LNCAP (cell line): ENCODE data around the gene UROC1.

Source experiments
- TF ChIP-seq, protein P1 (sequence below): fragments of 450-650 bp; IDR thresholded peaks from 2 replicates; pipeline ENCODE4 v1.5.1; 2017; ENCODE audit warnings: mild to moderate bottlenecking

UROC1 gene

GRCh38 chr3:126554560-126555525, 37.3 kb upstream of the UROC1 start:
- TF ChIP-seq, protein P1, sequence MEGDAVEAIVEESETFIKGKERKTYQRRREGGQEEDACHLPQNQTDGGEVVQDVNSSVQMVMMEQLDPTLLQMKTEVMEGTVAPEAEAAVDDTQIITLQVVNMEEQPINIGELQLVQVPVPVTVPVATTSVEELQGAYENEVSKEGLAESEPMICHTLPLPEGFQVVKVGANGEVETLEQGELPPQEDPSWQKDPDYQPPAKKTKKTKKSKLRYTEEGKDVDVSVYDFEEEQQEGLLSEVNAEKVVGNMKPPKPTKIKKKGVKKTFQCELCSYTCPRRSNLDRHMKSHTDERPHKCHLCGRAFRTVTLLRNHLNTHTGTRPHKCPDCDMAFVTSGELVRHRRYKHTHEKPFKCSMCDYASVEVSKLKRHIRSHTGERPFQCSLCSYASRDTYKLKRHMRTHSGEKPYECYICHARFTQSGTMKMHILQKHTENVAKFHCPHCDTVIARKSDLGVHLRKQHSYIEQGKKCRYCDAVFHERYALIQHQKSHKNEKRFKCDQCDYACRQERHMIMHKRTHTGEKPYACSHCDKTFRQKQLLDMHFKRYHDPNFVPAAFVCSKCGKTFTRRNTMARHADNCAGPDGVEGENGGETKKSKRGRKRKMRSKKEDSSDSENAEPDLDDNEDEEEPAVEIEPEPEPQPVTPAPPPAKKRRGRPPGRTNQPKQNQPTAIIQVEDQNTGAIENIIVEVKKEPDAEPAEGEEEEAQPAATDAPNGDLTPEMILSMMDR, result no peak

DNA sequence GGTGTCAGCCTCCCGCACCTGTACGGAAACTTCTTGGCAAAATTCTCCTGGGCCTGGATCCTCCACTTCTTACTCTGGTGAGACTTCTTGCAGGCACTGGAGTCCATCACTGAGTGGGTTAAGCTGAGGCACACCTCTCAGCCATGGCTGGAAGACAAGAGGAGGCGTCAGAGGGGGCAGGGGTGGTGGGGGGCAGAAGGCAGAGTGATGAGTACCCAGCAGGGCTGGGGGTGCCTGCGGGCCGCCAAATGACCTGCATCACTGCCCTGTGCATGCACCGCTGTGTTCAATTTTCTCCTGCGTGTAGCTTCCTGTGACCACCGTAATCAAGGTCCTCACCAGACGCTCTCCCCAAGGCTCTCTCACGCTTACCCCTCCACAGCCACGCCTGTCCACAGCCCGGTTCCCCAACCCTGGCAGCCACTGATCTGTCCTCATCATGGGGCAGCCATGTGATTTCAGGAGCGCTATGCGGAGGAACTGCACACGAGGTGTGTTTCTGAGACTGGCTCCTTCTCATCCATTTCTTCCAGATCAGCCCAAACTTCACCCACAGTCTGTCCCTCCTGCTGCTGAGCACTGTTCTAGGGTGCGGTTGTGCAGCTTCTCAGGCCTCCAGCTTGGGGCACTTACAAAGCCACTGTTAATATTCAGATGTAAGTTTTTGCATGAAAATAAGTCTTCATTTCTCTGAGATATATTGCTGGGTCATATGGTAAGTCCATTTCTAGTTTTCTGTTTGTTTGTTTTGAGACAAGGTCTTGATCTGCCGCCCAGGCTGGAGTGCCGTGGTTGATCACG, 35.9 kb upstream of the UROC1 start:
- TF ChIP-seq, protein P1, result no peak

- TF ChIP-seq, protein P1, result no peak
Measured at GRCh38 chr3:126552688-126553283, 35.2 kb upstream of the UROC1 start.

- TF ChIP-seq, protein P1, result no peak
Measured at GRCh38 chr3:126551839-126552687, 34.5 kb upstream of the UROC1 start.

DNA sequence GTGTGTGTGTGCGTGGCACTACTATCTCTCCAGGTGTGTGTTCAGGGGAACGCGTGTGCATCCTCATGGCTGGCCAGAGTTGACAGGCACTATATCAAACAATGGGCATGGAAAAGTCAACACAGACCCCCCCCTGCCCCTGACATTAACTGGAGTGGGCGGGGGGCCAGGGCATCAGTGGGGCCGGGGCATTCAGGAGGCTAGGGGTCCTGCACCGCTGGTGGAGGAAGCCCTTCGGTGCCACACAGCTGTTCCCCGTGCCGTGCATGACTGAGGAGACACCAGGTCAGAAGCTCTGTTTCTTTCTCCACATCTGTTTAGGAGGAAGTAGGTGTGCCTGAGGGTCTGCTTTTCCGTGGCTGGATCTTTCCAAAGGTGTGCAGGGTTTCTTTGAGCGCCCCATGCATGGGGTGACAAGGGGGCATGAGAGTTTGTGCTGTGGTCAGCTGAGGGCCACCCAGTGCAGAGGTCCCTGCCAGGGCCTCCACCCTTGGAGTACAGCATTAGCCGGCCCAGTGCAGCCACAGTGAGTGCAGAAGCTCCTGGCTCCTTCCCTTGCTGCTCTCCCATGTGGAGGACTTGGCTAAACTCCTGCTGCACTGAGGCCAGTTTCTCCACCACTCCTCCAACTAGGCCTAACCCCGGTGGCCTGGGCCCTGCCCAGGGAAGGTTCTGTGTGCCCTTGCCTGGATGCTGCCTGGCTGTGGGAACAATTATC, 33.7 kb upstream of the UROC1 start:
- TF ChIP-seq, protein P1, result no peak

- TF ChIP-seq, protein P1, result no peak
Measured at GRCh38 chr3:126550488-126551051, 33.0 kb upstream of the UROC1 start.
